Right lobe of liver (tissue), 4 donors: Measurements from ENCODE around the gene NUDT5.

Source experiments
- CTCF ChIP-seq, 4 donors: fragments of 200-600 bp in 3 of 4; fragments of 450-650 bp in 1 of 4; IDR thresholded peaks; one replicate each; pipeline versions ENCODE4 v1.5.1 to v1.8.0; 2016 to 2022; ENCODE audit warnings: antibody characterized with exemption in 4 of 4, mild to moderate bottlenecking in 2 of 4
- POLR2A ChIP-seq: fragments of 450-650 bp; IDR thresholded peaks from one replicate; pipeline ENCODE4 v1.6.1; 2017; ENCODE audit warnings: antibody characterized with exemption, mild to moderate bottlenecking
- donor health status: DM: no; HTN: no; CAD: no.
- donor health status: DM: no; HTN: no; CAD: no.
- donor health status: DM: no; HTN: yes; CAD: no.

GRCh38 chr10:12179606-12180170 is 16.0 kb downstream of the NUDT5 start:
- no peak for TF ChIP-seq CTCF (IDR thresholded peaks at IDR 0.05)
- TF ChIP-seq POLR2A = no peak
